Stimulated activated CD4-positive, alpha-beta T cell treated with anti-CD3 and anti-CD28 coated beads, Interleukin-15, amount 100 ng/mL, for 24 hours (primary cell): ENCODE results near the gene KCNH2.

Source experiments
- DNase-seq: peaks from one replicate; pipeline ENCODE4 v3.0.0-alpha.2; 2020

Gene KCNH2

DNA sequence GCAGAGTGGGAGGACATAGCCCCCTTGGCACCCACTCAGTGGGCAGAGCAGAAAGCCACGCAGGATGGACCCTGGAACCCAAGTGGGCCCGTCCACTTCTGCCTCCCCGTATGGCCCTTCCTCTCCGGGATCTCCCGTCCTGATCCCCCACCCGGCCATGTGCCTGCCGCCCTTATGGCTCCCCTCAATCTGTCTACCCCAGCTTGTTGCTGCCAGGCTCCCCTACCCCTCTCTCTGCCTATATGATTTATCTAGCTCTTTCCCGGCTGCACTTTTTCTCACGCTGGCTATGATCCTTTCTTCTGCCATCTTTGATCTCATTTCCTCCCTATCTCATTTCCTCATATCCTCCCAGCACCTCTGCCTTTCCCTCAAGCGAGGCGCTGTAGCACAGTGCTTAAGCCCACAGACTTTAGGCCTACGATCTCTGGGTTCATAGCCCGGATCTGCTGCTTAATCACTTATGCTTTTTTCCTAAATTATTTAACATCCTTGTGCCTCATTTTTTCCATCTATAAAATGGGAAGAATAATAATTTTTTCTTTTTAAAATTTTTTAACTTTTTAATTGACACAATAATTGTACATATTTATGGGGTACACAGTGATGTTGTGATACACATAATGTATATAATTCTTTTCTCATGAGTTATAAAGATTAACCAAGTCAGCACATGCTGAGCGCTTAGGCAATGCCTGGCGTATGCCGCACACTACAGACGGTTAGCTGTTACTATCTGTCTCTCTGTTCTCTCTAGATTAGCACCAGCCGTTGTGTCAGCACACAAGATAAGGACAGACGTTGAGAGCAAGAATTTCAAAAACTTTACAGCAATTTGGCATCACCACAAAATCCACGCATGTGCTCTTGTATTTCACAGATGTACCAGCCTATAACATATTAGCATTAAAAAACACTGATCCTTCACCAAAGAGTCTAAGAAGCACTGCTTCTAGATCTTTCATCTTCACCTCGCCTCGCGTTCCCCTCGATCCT lies 18.1 kb downstream of the KCNH2 start:
- DNase-seq: no peak

DNA sequence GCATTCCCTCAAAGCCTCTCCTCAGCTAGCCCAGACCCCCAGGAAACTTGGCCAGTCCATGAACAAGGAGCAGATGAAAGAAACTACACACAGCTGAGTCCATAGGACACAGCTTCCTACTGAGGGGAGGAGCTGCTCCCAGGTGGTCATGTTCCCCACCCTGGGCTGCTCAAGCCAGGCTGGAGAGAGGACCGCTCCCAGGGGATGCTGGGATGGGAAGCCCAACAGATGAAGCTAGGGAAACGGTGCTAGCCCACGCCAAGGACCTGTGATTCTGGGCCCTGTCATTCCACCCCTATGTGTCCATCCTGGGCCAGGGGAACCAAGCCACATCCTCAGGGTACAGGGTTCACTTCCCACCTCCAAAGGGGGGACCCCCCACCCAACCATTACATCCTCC lies 19.0 kb downstream of the KCNH2 start:
- no peak for DNase-seq

DNA sequence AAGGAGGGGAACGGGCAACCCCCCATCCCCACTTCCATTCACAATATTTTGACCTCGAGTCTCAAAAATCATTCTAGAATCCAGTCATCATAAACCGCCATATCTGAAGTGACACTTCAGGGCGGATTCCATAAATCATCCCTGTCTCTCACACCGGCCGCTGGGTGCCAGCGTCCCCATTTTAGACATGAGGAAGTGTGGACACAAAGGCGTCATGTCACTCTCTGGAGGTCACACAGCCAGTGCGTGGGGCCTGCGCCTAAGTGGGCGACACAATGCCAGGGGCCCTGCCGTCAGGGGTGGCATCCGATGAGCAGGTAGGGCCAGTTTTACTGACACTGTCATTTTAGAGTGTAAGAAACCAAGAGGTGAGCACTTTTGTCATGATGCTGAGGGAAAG lies 19.5 kb downstream of the KCNH2 start:
- no peak for DNase-seq

DNA sequence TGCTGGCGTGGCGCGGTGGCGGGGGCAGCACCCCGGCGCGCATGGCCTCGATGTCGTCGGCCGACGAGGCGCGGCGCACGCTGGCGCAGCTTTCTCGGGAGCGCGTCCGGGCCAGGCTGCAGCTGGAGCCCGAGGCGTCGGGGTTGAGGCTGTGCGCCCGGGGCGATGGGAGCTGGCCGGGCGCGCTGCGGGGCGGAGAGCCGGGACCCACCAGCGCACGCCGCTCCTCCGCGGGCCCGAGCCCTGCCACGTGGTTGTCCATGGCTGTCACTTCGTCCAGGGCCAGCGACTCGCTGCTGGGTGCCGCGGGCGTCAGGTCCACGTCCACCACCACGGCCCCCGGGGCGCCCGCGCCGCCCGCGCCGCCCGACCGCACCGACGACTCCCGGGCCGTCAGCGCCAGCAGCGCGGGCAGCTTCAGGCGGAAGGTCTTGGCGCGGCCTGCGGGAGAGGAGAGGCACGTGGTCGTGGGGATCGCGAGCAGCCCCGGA lies 20.0 kb downstream of the KCNH2 start:
- no peak for DNase-seq

DNA sequence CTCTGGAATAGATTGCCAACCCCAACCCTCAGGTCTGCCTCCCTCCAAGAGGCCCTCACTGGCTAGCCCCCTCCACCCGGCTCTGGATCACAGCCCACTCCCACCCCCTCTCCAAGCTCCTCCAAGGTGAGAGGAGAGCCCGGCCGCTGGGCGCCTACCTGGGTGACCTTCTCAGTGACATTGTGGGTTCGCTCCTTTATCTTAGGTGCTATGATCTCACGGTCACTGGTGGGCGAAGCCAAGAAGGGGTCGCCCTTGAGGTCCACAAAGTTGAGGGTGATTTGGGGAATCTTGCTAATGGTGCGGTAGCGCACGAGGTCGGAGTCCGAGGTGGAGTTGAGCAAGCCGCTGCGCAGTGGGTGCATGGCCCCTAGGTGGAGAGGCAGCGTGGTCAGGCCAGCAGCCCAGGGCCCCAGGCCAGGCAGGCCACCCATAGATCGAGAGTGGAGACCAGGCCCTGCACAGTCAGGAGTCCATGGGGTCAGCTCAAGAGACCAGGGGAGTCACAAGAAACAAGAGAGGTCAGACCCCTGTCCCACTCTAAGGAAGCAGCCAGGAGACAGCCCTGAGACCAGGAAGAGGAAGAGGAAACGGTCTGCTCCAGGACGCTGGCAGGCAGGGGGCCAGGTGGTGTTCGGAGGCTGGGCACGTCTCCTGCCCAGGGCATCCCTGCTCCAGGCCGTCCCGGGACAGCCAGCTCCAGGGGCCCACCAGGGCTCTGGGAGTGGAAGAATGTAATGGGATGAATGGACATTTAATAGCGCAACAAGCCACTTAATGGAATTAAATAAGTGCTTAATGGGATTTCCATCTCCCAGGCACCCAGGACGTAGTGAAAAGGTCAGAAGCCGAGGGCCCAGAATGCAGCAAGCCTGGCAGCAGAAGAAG lies 20.7 kb downstream of the KCNH2 start:
- no peak for DNase-seq

DNA sequence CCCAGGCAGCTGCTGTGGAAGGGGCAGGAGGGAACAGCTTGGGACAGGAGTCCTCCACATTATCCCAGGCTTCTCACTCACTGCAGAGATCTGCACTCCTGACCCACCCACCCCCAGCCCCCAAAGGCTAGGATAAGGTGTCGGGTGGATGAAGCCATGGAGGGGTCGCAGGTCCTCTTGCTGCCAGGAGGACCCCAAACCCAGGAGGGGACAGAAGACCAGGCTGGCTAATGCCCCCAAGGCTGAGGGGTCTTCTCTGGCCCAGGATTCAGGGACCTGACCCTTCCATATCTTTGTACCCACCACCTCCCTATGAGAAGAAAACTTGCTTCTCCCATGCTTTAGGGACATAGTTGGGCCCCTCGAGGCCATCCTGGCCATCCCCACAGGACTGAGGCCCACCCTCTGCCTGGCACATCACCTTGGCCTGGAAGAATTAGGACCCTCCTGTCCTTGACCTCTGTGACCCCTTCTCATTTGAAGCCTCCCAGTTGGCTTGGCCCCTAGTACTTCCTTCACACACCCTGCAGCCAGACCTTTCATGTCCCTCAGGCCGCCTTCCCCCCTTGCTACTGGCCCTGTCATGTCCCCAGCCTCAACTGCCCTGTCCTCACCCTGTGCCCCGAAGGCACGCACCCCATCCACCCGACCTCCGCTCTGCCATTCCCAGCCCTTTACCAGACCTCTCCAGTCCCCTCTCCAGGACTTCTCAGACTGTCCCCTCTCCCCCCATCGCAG lies 21.6 kb downstream of the KCNH2 start:
- DNase-seq: no peak

DNA sequence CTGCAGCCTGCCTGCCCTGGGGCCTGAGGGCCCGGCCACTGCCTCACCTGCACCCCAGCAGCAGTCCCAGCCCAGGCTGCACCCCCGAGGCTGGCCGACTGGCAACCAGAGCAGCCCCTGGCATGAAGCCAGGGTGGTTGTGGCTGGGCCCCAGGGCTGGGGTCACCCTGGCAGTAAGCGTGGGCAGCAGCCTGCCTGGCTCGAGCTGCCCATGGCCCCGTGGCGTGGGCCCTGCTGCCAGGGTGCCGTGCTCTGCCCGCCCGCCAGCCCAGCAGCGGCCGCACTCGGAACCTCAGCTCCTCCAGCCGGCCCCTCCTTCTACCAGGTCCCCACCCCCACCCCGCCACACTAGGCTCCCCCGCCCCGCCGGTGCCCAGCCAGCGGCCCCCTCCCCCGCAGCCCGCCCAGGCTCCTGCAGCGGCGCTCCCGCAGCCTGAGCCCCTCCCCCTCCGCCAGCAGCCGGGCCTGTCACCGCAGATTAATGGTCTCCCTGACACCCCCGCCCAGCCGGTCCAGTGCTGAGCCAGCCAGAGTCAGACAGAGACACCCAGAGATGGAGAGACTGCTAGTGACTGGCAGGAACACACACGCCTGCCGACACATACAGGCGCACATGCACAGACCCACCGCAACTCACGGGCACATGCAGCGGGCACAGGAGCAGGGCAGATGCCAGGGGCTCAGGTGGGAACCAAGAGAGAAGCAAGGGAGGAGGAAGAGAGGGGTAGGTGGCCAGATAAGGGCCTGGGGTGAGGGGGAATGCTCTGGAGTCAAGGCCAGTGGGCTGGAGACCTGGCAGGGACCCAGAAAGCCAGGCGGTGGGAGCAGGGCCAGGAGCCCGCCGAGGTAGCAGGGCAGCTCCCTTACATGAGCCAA lies 22.4 kb downstream of the KCNH2 start:
- DNase-seq: no peak

DNA sequence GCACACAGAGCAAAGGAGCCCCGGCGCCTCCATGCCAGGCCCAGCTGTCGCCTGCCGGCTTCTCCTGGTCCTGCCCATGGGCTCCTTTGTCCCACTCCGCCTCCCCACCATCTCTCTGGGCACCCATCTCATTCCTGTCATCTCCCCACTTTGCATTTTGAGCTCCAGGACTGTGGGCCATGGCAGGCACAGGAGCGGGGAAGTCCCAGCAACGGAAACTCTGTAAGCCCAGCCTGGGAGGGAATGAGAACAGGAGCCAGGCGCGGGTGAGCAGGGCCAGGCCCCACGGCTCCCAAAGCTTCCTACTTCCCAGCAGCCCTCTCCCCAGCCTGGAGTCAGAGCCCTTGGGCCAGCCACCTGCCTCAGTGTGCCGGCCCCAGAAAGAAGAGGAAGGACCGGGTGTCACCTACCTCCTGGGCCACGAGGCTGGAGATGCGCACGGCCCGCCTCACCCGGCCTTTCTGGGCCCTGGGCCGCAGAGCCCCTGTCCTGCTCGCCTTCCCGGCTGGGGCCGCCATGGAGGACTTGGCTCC lies 23.1 kb downstream of the KCNH2 start:
- no peak for DNase-seq

DNA sequence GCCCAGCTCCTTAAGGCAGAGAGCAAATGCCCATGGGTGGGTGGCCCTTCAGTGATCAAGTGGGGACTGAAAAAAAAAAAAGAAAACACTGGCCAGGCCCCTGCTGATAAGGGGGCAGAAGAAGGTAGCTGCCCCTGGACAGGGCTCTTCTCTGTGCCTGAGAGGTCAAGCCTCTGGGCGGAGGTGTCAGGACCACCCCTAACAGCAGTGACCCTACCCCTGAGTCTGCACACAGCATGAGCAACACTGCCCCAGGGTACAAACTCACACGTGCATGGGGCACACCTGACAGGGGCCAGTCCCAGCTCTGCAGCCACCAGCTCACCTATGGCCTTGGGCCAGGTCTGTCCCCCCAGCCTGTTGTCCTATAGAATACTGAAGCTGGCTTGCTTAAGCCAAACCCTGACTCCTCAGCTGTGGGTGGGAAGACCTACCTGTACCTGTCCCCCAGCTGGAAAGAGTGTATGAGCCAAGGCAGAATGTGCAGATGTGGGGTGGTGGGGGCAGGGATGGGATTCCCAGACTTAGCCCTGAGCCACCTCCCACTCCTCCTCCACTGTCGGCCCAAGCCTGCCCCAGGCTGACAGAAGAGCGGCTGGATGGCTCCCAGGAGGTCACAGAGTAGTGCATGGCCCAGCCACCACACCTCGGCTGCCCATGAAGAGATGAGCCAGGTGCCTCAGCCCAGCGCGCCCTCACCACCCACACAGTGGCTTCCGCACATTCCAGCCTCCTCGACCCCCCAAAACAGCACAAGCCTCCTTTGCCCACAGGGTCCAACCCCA lies 23.7 kb downstream of the KCNH2 start:
- no peak for DNase-seq

DNA sequence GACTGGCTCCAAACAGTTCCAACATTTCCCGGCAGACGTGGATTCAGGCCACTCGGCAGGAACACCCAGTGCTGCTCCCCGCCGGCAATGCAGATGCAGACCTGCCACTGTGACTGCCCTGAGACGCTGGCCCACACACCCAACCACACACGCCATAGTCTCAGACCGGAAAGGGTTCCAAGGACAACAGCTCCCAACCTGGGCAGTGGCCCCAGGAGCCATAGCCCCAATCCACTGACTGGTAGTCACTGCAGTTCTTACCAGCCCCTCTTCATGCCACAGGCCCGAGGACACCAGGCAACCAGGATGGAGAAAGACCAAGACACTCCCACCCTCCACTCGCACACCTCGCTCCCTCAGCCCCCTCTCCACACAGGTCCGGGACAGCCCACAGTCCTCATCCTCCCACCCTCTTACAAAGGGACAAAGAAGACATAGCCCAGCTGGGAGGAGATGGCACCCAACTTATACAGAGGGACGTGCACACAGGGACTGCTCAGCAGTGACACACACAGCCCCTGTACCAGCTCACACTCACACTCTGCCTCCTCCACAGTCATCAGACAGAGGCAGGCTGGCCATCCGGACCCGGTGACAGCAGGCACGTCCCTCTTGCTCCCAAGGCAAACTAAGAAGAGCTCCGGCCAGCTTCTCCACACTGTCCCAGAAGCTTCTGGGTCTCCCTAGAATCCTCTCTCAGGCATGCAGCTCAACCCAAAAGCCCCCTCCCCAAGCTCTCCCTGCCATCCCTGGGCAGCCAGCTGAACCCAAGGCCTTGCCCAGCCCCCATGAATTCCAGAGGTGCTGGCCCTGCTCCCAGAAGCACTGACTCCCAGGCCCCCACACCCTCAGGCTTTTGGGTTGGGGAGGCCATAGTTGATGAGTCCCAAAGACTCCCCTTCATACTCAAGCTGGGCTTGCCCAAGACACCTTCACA lies 24.8 kb downstream of the KCNH2 start:
- no peak for DNase-seq

DNA sequence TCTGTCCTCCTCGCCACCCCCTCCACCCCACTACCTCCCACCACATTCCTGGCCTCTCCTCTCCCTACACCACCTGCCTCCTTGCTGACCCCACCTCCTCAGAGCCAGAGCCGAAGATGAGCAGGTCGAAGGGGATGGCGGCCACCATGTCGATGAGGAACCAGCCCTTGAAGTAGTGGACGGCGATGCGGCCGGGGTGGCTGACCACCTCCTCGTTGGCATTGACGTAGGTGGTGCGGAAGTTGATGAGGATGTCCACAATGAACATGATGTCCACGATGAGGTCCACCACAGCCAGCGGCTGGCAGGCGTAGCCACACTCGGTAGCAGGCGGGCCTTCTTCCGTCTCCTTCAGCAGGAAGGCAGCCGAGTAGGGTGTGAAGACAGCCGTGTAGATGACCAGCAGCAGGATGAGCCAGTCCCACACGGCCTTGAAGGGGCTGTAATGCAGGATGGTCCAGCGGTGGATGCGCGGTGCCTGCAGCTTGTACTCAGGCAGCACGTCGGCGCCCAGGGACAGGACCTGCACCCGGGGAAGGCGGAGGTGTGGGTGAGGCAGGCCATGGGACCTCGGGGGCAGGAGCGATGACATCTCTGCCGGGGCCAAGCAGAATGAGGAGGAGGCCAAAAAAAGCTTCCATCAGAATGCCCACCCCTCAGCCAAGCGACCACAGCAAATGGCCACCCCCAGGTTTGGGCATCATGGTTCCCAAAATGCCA lies 25.6 kb downstream of the KCNH2 start:
- DNase-seq: no peak

DNA sequence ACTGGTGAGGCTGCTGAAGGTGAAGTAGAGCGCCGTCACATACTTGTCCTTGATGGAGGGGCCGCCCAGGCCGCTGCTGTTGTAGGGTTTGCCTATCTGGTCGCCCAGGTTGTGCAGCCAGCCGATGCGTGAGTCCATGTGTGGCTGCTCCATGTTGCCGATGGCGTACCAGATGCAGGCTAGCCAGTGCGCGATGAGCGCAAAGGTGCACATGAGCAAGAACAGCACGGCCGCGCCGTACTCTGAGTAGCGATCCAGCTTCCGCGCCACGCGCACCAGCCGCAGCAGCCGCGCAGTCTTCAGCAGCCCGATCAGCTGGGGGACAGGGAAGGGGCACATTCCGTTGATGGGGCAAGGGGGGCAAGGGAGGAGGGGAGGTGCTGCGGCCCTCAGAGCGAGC lies 26.6 kb downstream of the KCNH2 start:
- no peak for DNase-seq

DNA sequence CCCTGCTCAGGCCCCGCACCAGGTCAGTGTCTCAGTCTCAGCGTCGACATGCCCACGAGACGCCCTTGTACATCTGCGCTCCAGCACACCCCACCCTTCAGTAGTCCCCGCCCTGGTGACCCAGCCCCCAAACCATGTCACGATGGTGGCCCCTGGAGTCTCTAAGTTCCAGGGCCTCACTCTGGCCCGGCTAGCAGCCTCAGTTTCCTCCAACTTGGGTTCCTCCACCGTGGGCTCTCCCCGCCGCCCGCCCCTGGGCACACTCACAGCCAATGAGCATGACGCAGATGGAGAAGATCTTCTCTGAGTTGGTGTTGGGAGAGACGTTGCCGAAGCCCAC lies 27.0 kb downstream of the KCNH2 start:
- DNase-seq: no peak

DNA sequence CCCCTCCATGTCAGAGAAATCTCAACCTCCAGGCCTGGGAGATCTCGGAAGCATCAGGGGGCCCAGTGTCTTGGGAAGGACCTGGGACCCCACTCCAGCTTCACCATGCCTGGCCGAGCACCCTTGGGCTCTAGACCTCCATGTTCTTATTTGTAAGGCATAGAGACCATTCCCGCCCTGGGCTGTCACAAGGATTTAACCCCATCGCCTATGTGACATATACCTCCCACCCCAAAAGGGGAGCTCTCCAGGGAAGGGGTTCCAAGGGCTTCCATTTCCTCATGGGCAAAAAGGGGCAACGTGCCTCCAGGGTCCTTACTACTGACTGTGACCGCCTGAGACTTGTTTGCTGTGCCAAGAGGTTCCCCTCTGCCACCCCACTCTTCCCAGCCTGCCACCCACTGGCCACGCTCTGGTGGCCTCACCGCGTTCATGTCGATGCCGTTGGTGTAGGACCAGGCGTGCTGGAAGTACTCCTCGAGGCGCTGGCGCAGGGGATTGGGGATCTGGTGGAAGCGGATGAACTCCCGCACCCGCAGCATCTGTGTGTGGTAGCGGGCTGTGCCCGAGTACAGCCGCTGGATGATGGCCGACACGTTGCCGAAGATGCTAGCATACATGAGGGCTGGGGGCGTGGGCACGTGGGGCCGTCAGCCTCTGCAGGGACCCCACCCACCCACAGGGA lies 27.5 kb downstream of the KCNH2 start:
- no peak for DNase-seq

DNA sequence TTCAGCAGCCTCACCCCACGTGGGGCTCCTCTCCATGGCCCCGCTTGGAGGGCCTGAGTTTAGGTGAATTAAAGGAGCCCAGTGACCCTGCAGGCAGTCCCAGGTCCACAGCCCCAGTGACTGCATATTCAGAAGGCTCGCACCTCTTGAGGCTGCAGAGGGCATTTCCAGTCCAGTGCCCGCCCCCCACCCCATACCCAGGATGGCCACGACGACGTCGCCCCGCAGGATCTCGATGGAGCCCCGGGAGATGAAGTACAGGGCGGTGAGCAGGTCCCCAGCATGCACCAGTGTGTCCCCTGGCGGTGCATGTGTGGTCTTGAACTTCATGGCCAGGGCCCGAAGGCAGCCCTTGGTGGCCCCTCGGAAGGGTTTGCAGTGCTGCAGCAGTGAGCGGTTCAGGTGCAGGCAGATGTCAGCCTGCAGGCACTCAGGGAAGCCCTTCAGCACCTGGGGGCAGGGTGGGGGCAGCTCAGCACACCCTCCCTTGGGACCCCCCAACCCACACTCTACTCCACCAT lies 28.1 kb downstream of the KCNH2 start:
- DNase-seq: no peak

DNA sequence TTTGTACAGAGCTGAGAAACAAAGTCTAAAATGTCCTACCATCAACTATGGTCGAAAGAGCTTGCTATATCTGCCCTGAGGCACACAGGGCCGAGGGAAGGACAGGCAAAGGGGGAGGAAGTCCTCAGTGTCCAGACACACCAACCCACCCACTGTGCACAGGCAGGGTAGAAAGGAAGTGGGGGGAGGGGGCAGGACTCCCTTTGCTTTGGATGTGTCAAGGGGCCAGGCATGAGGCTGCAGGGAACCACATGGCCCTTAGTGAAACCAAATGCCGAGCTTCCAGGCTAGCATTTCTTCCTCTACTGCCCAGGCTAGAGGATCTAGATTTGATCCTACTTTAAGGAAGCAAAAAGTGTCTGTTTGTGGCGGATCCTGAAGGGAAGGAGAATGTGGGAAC lies 28.6 kb downstream of the KCNH2 start:
- DNase-seq: no peak

DNA sequence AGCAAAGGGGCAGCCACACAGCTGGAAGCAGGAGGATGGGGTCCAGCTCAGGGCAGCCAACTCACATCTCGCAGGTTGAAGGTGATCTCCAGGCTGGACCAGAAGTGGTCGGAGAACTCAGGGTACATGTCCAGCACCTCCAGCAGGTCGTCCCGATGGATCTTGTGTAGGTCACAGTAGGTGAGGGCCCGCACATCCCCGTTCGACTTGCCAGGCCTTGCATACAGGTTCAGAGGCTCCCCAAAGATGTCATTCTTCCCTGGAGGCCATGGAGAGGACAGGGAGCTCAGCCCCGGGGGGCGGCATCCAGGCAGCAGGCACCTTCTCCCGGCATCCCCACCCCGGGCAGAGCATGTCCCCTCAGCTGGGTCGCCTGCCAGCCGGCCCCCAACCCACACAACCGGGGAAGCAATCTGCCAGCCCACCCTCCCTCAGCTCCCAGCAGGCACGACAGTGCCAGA lies 29.3 kb downstream of the KCNH2 start:
- DNase-seq: no peak
